ENCODE results near the gene LIG4.
"Not testable (repeated sequence)": the region's sequence is repeated elsewhere in the genome, so short reads cannot be mapped to it uniquely, and the experiment has no call there.

Gene LIG4

DNA sequence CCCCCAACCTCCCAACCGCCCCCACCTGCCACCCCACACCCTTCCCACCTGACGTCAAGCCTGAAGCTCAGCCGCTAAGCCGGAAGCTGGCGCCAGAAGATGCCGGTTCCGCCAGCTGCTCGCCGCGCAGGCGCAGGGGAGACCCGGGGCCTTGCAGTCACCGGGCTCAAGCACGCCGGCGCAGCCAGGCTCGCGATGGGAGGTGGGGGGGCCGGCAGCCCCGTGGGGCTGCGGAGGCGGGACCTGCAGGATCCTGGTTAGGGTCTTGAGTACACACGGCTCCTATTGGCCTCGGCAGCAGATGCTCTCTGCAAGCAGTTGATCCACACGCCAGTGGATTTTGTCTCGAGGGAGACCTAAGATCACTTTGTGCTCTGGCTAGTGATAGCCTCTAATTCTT lies at the start of gene LIG4:
LIG4 (minus strand) TSS at position 101 of the 400 bp plus-strand sequence. CDS start 4,268 bp downstream, outside the sequence.
- ATAC-seq (peak; percentile 82), DNase-seq (ENCODE audit: low spot score in 2 of 2) (peak; percentile 73 to 88)
- peaks cover 27% of the 10 kb centered on the region for H3K36me3 Mint-ChIP-seq
- no peaks in the 10 kb centered on the region for H3K9me3 Mint-ChIP-seq
- peak within 1 kb of the TSS; percentile 96 for H3K4me3 Mint-ChIP-seq
- peaks cover 26% of the 10 kb centered on the region for H3K4me1 Mint-ChIP-seq
- peak within 1 kb of the TSS; percentile 99 for H3K27ac Mint-ChIP-seq

- ATAC-seq (no peak), DNase-seq (ENCODE audit: low spot score in 2 of 2) (no peak)
- Mint-ChIP-seq H3K27ac (no peak overlapping the region), H3K4me1 (no peaks in the 10 kb centered on the region), H3K9me3 (no peaks in the 10 kb centered on the region), H3K36me3 (no peaks in the 10 kb centered on the region), H3K4me3 (no peak overlapping the region)
Measured at GRCh38 chr13:108263621-108264355, 48.5 kb upstream of the LIG4 start.

DNA sequence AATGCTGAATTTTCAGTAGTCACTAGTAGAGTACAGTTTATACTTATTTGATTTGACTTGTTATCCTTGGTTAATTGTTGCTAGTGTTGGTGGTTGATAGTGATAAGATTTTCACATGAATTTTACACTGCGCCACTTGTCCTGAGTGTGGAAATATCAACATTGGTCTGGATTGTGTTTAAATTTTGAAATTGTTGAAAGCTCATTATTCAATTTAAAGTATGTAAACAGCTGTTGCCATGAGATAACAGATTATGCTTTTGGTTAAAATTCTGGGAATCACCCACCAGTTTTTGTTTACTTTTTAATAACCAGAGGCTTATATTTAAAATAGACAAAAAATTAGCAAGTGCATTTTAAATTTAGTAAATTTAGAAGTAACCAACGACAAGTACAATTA lies 41.9 kb upstream of the LIG4 start:
- Mint-ChIP-seq H3K27ac (no peak overlapping the region), H3K36me3 (no peaks in the 10 kb centered on the region), H3K4me3 (no peak overlapping the region), H3K9me3 (no peaks in the 10 kb centered on the region), H3K4me1 (no peaks in the 10 kb centered on the region)
- no peak for DNase-seq (ENCODE audit: low spot score in 2 of 2)
- no peak for ATAC-seq

- Mint-ChIP-seq H3K4me1 (no peaks in the 10 kb centered on the region), H3K27ac (no peak overlapping the region), H3K36me3 (no peaks in the 10 kb centered on the region), H3K9me3 (peaks cover 30% of the 10 kb centered on the region), H3K4me3 (no peak overlapping the region)
- ATAC-seq: no peak
- no peak for DNase-seq (ENCODE audit: low spot score in 2 of 2)
Measured at GRCh38 chr13:108249150-108249549, 33.8 kb upstream of the LIG4 start.

GRCh38 chr13:108230377-108230776 lies 15.0 kb upstream of the LIG4 start:
- DNase-seq (ENCODE audit: low spot score in 2 of 2): no peak
- no peak overlapping the region for H3K4me3 Mint-ChIP-seq
- H3K36me3 Mint-ChIP-seq: peaks cover 16% of the 10 kb centered on the region
- H3K4me1 Mint-ChIP-seq: peaks cover 24% of the 10 kb centered on the region
- no peak overlapping the region for H3K27ac Mint-ChIP-seq
- no peak for ATAC-seq
- no peaks in the 10 kb centered on the region for H3K9me3 Mint-ChIP-seq

DNA sequence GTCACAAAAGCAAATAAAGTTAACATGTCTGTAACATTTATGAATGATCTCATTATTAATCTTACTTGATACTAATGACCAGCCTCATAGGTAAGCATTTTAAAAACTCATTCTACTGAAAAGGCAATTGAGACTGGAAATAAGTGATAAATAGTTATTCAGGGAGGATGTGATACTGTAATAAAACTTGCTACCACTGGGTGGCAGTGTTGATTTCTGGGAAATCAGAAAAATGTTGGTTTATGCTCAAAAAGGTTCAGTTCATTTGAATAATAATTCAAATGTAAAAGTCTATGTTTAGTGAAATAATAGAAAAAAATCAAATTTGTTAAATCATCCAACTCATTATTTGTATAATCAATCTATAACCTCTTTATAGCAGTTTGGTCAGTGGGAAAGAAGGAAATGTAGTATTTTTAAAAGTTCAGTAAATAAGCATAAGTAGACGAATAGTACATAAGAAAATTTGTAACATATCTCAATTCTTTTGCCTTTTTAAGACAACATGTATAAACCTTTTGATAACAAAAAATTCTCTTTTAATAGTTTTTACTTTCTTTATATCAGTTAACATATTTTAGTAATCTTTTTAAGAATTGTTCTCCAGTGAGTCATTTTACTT lies 12.4 kb upstream of the LIG4 start:
- H3K4me1 Mint-ChIP-seq: peaks cover 40% of the 10 kb centered on the region
- DNase-seq (ENCODE audit: low spot score in 2 of 2): no peak
- H3K4me3 Mint-ChIP-seq: no peak overlapping the region
- no peaks in the 10 kb centered on the region for H3K9me3 Mint-ChIP-seq
- H3K27ac Mint-ChIP-seq: no peak overlapping the region
- H3K36me3 Mint-ChIP-seq: peaks cover 16% of the 10 kb centered on the region
- ATAC-seq: no peak

DNA sequence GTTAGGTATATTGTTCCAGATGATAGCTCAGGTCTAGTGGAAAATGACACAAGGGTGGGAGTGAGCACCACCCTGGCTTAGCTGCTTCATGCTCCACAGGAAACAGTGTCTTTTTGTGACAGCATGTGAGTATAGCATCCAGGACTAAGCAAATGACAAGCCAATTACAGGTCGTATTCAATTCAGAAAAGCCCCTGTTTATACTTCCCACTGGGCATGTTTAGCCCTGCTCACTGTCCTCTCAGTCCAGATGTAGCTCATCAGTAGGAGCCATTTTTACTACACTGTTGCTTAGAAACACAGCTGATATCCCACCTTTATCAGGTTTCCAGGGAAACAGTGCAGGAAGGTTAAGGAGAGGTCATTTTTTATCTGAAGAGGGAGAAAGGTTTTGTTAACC lies 10.8 kb upstream of the LIG4 start:
- peak; percentile 57 for ATAC-seq
- DNase-seq (ENCODE audit: low spot score in 2 of 2): no peak
- Mint-ChIP-seq H3K27ac (no peak overlapping the region), H3K36me3 (peaks cover 16% of the 10 kb centered on the region), H3K9me3 (no peaks in the 10 kb centered on the region), H3K4me1 (peaks cover 43% of the 10 kb centered on the region), H3K4me3 (no peak overlapping the region)

- Mint-ChIP-seq H3K27ac (peak overlapping the region; percentile 3), H3K9me3 (no peaks in the 10 kb centered on the region), H3K4me3 (no peak overlapping the region), H3K4me1 (peaks cover 44% of the 10 kb centered on the region), H3K36me3 (peaks cover 14% of the 10 kb centered on the region)
- ATAC-seq (peak; percentile 87), DNase-seq (ENCODE audit: low spot score in 2 of 2) (no peak)
Measured at GRCh38 chr13:108225440-108225839, 10.1 kb upstream of the LIG4 start.

DNA sequence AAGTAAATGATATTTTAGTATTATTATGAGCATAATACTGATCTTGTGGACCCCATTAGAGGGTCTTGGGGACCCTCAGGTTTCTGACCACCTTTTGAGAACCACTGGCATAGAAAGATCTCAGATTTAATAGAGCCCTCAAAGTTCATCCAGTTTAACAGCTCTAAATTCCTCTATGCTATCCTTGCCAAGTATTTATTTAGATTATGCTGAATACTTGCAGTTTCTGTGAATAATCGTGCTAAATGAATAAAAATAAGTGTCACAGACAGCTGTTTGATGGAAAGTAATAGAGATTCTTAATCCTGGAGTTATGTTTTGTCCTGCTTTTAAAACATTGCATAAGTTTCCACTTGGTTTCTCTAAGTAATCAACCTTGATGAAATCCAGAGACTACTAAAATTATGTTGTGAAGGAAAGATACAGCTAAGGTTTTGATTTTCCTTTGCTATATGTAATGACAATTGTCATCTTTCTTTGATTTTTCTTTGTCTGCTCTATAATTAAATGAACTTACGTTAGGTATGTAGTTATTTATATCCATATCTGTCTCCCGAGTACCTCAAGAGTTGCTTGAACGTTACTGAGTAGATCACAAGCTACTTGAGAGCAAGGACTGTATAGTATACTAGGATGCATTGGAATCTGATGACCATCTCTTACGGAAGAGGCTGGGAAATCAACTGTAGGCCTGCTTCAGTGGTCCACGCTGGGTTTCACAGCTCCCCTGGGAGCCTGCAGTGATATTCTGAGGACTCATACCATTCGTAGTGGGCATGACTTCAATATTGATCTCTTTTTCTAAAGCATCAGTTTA lies 8.6 kb upstream of the LIG4 start:
- H3K27ac Mint-ChIP-seq: no peak overlapping the region
- H3K4me1 Mint-ChIP-seq: peaks cover 48% of the 10 kb centered on the region
- ATAC-seq: no peak
- H3K9me3 Mint-ChIP-seq: no peaks in the 10 kb centered on the region
- no peak for DNase-seq (ENCODE audit: low spot score in 2 of 2)
- no peaks in the 10 kb centered on the region for H3K36me3 Mint-ChIP-seq
- H3K4me3 Mint-ChIP-seq: no peak overlapping the region

GRCh38 chr13:108220041-108220440 lies 4.7 kb upstream of the LIG4 start:
- Mint-ChIP-seq H3K9me3 (no peaks in the 10 kb centered on the region), H3K4me1 (peaks cover 35% of the 10 kb centered on the region), H3K36me3 (peaks cover 12% of the 10 kb centered on the region), H3K4me3 (peak overlapping the region; percentile 96), H3K27ac (peak overlapping the region; percentile 99)
- no peak for ATAC-seq
- DNase-seq (ENCODE audit: low spot score in 2 of 2): no peak

DNA sequence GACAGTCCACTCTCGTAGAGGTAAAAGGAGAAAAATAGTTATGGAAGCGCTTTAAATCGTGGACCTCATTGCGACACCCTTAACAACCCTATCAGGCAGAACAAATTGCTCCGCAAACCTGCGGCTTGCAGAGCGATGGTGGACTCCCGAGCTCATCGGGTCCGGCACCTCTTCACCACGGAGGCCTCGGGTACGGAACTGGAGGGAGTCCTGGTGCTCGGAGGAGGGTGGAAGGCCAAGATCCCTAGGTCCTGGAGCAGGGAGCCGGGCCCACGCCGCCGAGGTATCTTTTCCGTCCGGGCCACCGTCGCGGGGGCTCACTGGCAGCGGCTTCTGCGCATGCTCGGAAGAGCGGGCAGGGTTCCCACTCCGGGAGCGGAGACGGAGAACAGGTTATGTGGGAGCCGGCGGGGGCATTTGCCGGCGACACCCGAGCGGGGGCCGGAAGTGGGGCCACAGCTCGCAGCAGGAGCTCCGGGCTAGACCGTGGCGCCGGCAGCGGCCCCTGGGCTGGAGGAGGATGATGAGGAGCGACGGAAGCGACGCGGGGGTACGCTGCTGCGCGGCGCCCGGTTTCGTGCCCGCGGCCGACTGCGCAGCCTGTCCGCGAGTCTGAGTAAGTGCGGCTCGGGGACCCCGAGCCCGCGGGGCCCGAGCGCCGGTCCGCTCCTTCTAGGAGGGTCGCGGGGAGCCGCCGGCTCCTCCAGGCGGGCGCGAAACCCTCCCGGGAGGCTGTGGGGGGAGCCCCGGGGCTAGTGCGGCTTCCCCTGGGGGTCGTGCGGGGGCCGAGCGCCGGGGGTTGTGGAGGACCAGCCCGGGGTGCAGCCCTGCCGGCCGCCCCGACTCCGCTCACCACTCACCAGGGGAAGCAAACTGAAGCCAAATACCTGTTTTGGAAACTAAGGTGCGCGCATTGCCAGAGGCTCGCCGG lies 3.0 kb upstream of the LIG4 start, which contains the start of gene ABHD13:
ABHD13 (plus strand) TSS at position 349 of the 931 bp plus-strand sequence. CDS start 10,827 bp downstream, outside the sequence.
- H3K4me3 Mint-ChIP-seq: peak within 1 kb of the TSS; percentile 96
- H3K4me1 Mint-ChIP-seq: peaks cover 34% of the 10 kb centered on the region
- H3K9me3 Mint-ChIP-seq: no peaks in the 10 kb centered on the region
- DNase-seq (ENCODE audit: low spot score in 2 of 2) (peak; percentile 87 to 93), ATAC-seq (peak; percentile 91)
- peaks cover 12% of the 10 kb centered on the region for H3K36me3 Mint-ChIP-seq
- H3K27ac Mint-ChIP-seq: peak within 1 kb of the TSS; percentile 99

- not testable (repeated sequence) for H3K9me3 Mint-ChIP-seq; DNase-seq (ENCODE audit: low spot score in 2 of 2); ATAC-seq
- peaks cover 28% of the 10 kb centered on the region for H3K4me1 Mint-ChIP-seq
- peak overlapping the region; percentile 96 for H3K4me3 Mint-ChIP-seq
- H3K27ac Mint-ChIP-seq: peak overlapping the region; percentile 99
- peaks cover 12% of the 10 kb centered on the region for H3K36me3 Mint-ChIP-seq
Measured at GRCh38 chr13:108217307-108218043, 2.1 kb upstream of the LIG4 start.

GRCh38 chr13:108214441-108215271 lies 680 bp downstream of the LIG4 start:
- H3K4me1 Mint-ChIP-seq: peaks cover 18% of the 10 kb centered on the region
- H3K9me3 Mint-ChIP-seq: peaks cover 3% of the 10 kb centered on the region
- H3K27ac Mint-ChIP-seq: peak overlapping the region; percentile 41
- DNase-seq (ENCODE audit: low spot score in 2 of 2) (no peak), ATAC-seq (no peak)
- H3K4me3 Mint-ChIP-seq: peak overlapping the region; percentile 96
- H3K36me3 Mint-ChIP-seq: peaks cover 34% of the 10 kb centered on the region
